ENCODE results near the gene HIF3A. TPM values are rescaled to one million over a fixed set of nuclear protein-coding genes. Genes with fewer than 3 reads are reported as not detected.

Gene HIF3A
- total and polyA plus RNA-seq, 2 of the 8 experiments (the other 6 are each of a cell fraction or from before 2014, with no cell fraction given): 38.6 to 38.8 TPM

DNA sequence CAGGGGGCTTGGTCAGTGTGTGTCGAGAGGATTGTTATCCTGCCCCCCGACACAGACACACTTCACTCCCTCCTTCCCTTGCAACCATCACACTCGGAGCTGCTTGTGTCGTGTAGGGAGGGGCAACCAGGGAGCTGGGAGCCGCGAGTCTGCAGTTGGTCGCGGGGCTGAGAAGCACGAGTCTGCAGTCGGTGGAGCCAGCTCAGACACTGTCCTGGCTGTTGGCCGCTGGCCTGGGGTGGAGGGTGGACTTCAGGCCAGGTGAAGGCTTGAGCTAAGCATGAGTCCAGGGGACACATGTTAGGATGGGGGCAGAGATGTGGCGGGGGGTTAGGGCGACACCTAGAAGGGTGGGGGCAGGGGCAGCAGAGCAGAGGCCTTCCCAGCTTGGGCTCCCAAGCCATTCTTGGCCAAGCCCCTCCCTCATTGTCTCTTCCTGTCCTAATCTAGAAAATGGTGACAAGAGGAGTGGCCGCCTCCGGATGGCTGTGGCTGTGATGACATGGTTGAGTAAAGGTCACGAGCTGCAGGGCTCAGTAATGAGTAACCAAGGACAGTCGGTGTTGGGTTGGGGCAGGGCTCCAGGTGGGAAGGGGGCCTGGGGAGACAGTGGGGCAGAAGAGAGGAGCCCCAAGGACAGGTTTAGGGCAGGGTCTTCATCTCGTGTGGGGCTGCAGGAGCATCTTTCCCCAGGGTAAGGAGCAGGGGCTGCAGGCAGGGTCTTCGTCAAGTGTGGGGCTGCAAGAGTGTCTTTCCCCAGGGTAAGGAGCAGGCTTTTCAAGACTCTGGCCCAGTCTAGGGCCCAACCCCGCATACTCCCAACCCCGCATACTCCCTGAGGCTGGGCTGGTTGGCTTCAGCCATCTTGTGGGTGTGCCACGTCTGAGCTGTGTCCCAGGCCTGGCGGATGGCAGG, 58.6 kb downstream of the HIF3A start:
- DNase-seq (ENCODE audit: low read depth in 1 of 2, low spot score in 2 of 2): no peak
- H2BK5ac ChIP-seq (ENCODE audit: low read depth, low read length): no peak overlapping the region
- no peak for FAIRE-seq
- H3K27me3 ChIP-seq (replicated peaks in 1 of 4; ENCODE audit: control insufficient read depth in 3 of 4, extremely low read depth in 1 of 4, insufficient read depth in 3 of 4, low read length in 3 of 4): no peaks in the 10 kb centered on the region
- no peaks in the 10 kb centered on the region for H3K23me2 ChIP-seq (ENCODE audit: low read depth, low read length)
- no peak overlapping the region for H3K4me3 ChIP-seq (ENCODE audit: extremely low read depth in 1 of 4, insufficient read depth in 2 of 4, low read depth in 3 of 4, low read length in 4 of 4)
- H3K9me3 ChIP-seq (ENCODE audit: insufficient read depth in 2 of 2, low read depth in 1 of 2, low read length in 1 of 2): no peaks in the 10 kb centered on the region
- H3K27ac ChIP-seq (ENCODE audit: low read depth, low read length): no peak overlapping the region
- H3K23ac ChIP-seq (ENCODE audit: insufficient read length): no peak overlapping the region
- peaks cover 0 to 56% of the 10 kb centered on the region in 2 experiments; a peak in 3 of 4 replicates for H3K79me2 ChIP-seq (ENCODE audit: control insufficient read depth in 1 of 2, insufficient read depth in 2 of 2, low read length in 2 of 2)
- no peak overlapping the region for H4K91ac ChIP-seq (replicated peaks; ENCODE audit: insufficient read length, low read length)
- H3K18ac ChIP-seq (ENCODE audit: extremely low read depth, low read length): no peak overlapping the region
- no peak overlapping the region for H2AK5ac ChIP-seq (ENCODE audit: low read depth, low read length)
- no peak overlapping the region for H3K56ac ChIP-seq (replicated peaks; ENCODE audit: insufficient read length, low read depth, low read length)
- peaks cover 22 to 38% (median 29%) of the 10 kb centered on the region in 4 experiments; a peak in 7 of 8 replicates for H3K36me3 ChIP-seq (ENCODE audit: control insufficient read depth in 2 of 4, insufficient read depth in 4 of 4, low read length in 3 of 4)
- peaks cover 24% of the 10 kb centered on the region for H3K79me1 ChIP-seq (ENCODE audit: low read depth, low read length)
- H2BK20ac ChIP-seq (ENCODE audit: low read length): no peak overlapping the region
- H3K4me2 ChIP-seq (ENCODE audit: insufficient read depth in 1 of 2, low read depth in 2 of 2, low read length in 2 of 2): no peak overlapping the region
- H2BK12ac ChIP-seq (ENCODE audit: low read depth, low read length): no peak overlapping the region
- no peak overlapping the region for H2BK15ac ChIP-seq (ENCODE audit: low read length)
- peaks cover 12 to 20% of the 10 kb centered on the region in 2 experiments for H4K20me1 ChIP-seq (replicated peaks in 1 of 2; ENCODE audit: control insufficient read depth in 1 of 2, insufficient read depth in 2 of 2, low read length in 2 of 2)
- no peak overlapping the region for H4K5ac ChIP-seq (ENCODE audit: insufficient read length, low read depth, low read length)
- POLR2A ChIA-PET (ENCODE audit: partially characterized antibody): interaction anchor here (0.5 to 2.1 kb wide), 6 partner anchors 13 to 191 kb away, joined by 3 to 7 read pairs (median 3); no protein-coding TSS in a partner anchor
- no peak overlapping the region for H3K14ac ChIP-seq (ENCODE audit: insufficient read length)
- no peak overlapping the region for H4K8ac ChIP-seq (ENCODE audit: extremely low read depth, insufficient read depth, low read length)
- H3K4me1 ChIP-seq (replicated peaks in 1 of 4; ENCODE audit: control insufficient read depth in 3 of 4, insufficient read depth in 4 of 4, low read length in 3 of 4): peaks cover 0 to 6% (median 2%) of the 10 kb centered on the region in 4 experiments; a peak in 4 of 7 replicates
- whole genome bisulfite sequencing, 2 experiments (ENCODE audit: extremely low coverage in 1 of 2, insufficient coverage in 1 of 2, insufficient read length in 1 of 2, insufficient replicate concordance in 2 of 2, low coverage in 1 of 2, low lambda C conversion rate in 2 of 2, missing lambda C conversion rate in 1 of 2): 88% methylated on average over 21 of the region's 23 CpGs; no CpG with 5 or more reads in 1 of the 2 experiments
- H3K4ac ChIP-seq (replicated peaks; ENCODE audit: insufficient read length, low read depth, low read length): no peak overlapping the region
- H2BK120ac ChIP-seq (replicated peaks; ENCODE audit: low read depth, low read length): no peak overlapping the region
- no peak overlapping the region for H2AFZ ChIP-seq (ENCODE audit: low read length)
- CTCF ChIA-PET (ENCODE audit: partially characterized antibody): interaction anchor here (1.0 to 4.8 kb wide), 6 partner anchors 8 to 279 kb away, joined by 3 to 23 read pairs (median 8); partner anchors contain the start of gene PPP5C
- H3K9ac ChIP-seq (replicated peaks in 1 of 4; ENCODE audit: extremely low read depth in 1 of 4, low read depth in 3 of 4, low read length in 3 of 4): no peak overlapping the region
- TF ChIP-seq CREB1 (IDR thresholded peaks at IDR 0.05): no peak
- no peak for TF ChIP-seq SP2 (IDR thresholded peaks at IDR 0.05; ENCODE audit: low read length)
- TF ChIP-seq, protein P1, sequence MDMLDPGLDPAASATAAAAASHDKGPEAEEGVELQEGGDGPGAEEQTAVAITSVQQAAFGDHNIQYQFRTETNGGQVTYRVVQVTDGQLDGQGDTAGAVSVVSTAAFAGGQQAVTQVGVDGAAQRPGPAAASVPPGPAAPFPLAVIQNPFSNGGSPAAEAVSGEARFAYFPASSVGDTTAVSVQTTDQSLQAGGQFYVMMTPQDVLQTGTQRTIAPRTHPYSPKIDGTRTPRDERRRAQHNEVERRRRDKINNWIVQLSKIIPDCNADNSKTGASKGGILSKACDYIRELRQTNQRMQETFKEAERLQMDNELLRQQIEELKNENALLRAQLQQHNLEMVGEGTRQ (IDR thresholded peaks at IDR 0.05; ENCODE audit: low read length): no peak
- TF ChIP-seq BCL11A (IDR thresholded peaks at IDR 0.05; ENCODE audit: low read depth in 2 of 2, low read length in 2 of 2): no peak
- TF ChIP-seq ZNF274 (IDR thresholded peaks at IDR 0.05; ENCODE audit: borderline replicate concordance, extremely low read depth, low read length): no peak
- TF ChIP-seq KDM5A (IDR thresholded peaks at IDR 0.05; ENCODE audit: low read length): no peak
- no peak for TF ChIP-seq CEBPB (IDR thresholded peaks at IDR 0.05; ENCODE audit: low read depth, low read length)
- TF ChIP-seq, protein P2, sequence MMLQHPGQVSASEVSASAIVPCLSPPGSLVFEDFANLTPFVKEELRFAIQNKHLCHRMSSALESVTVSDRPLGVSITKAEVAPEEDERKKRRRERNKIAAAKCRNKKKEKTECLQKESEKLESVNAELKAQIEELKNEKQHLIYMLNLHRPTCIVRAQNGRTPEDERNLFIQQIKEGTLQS (IDR thresholded peaks at IDR 0.05; ENCODE audit: insufficient read depth, low read depth, low read length): no peak
- TF ChIP-seq TAF1 (IDR thresholded peaks at IDR 0.05; ENCODE audit: low read depth, low read length): no peak

Measured in H1 (cell line).